HepG2 (cell line): ENCODE data around the gene RABEPK. TPM values are rescaled to one million over a fixed set of nuclear protein-coding genes. Genes with fewer than 3 reads are reported as not detected.

Source experiments
- ADNP ChIP-seq: sonication (generic); formaldehyde crosslinking; IDR thresholded peaks from 2 replicates; pipeline ENCODE4 v1.4.0; 2020; ENCODE audit warnings: missing genetic modification reagents
- FOXP1 ChIP-seq, 2 experiments: fragments of 450-650 bp in 1 of 2; IDR thresholded peaks; 2 replicates each; pipeline ENCODE4 v1.6.1; 2017 to 2018; ENCODE audit warnings: antibody characterized with exemption in 1 of 2
- NCOA2 ChIP-seq: sonication (generic); formaldehyde crosslinking; IDR thresholded peaks from 2 replicates; pipeline ENCODE4 v1.8.0; 2022; ENCODE audit warnings: inconsistent platforms
- NRL ChIP-seq: sonication (generic); formaldehyde crosslinking; IDR thresholded peaks from 2 replicates; pipeline ENCODE4 v1.5.0; 2020; ENCODE audit warnings: missing genetic modification reagents, mild to moderate bottlenecking, moderate library complexity, borderline replicate concordance
- SIN3B ChIP-seq: fragments of 150-350 bp; IDR thresholded peaks from 2 replicates; pipeline ENCODE4 v1.6.1; 2014; ENCODE audit warnings: low read length
- polyA plus RNA-seq, 8 experiments: library from polyadenylated mRNA; depleted of rRNA in 3 of 8; stranded (reverse) in 7 of 8; unstranded in 1 of 8; fragments of >200 nt; fragmentation: Illumina TruSeq in 4 of 8; extraction: Trizol in 4 of 8; gene quantifications; 2 replicates each; pipeline versions ENCODE4 v1.2.1 to v1.2.3, GENCODE V29; 2011 to 2016; ENCODE audit warnings: low read depth in 4 of 8, missing spikeins in 1 of 8, mixed read lengths in 1 of 8; ENCODE audit not compliant: insufficient read depth in 1 of 8
- total RNA-seq, 5 experiments: library from RNA; depleted of rRNA; stranded (reverse); fragments of >200 nt; fragmentation: Illumina TruSeq; extraction: Trizol; gene quantifications; 2 replicates each; pipeline ENCODE4 v1.2.3, GENCODE V29; 2016; ENCODE audit warnings: low read depth in 1 of 5
- TF ChIP-seq, protein P1 (sequence below): sonication (generic); formaldehyde crosslinking; IDR thresholded peaks from 2 replicates; pipeline ENCODE4 v1.4.0; 2020; ENCODE audit warnings: mild to moderate bottlenecking, missing genetic modification reagents
- TF ChIP-seq, protein P2 (sequence below): sonication (generic); formaldehyde crosslinking; conservative IDR thresholded peaks from 2 replicates; pipeline ENCODE4 v1.4.0; 2020; ENCODE audit warnings: mild to moderate bottlenecking, missing genetic modification reagents, moderate library complexity
- TF ChIP-seq, protein P3 (sequence below): sonication (generic); formaldehyde crosslinking; IDR thresholded peaks from 2 replicates; pipeline ENCODE4 v1.4.0; 2020; ENCODE audit warnings: missing genetic modification reagents, mild to moderate bottlenecking, borderline replicate concordance
- TF ChIP-seq, protein P4 (sequence below): conservative IDR thresholded peaks from 2 replicates; pipeline ENCODE4 v1.6.1; 2018; ENCODE audit warnings: missing genetic modification reagents
- TF ChIP-seq, protein P5 (sequence below): sonication (generic); formaldehyde crosslinking; conservative IDR thresholded peaks from 2 replicates; pipeline ENCODE4 v1.4.0; 2020; ENCODE audit warnings: missing genetic modification reagents
- TF ChIP-seq, protein P6 (sequence below): sonication (generic); formaldehyde crosslinking; IDR thresholded peaks from 2 replicates; pipeline ENCODE4 v1.5.0; 2020; ENCODE audit warnings: missing genetic modification reagents

Gene RABEPK
- total and polyA plus RNA-seq, 2 of the 13 experiments (the other 11 are each of a cell fraction or from before 2014, with no cell fraction given): 75.5 to 90.0 TPM

DNA sequence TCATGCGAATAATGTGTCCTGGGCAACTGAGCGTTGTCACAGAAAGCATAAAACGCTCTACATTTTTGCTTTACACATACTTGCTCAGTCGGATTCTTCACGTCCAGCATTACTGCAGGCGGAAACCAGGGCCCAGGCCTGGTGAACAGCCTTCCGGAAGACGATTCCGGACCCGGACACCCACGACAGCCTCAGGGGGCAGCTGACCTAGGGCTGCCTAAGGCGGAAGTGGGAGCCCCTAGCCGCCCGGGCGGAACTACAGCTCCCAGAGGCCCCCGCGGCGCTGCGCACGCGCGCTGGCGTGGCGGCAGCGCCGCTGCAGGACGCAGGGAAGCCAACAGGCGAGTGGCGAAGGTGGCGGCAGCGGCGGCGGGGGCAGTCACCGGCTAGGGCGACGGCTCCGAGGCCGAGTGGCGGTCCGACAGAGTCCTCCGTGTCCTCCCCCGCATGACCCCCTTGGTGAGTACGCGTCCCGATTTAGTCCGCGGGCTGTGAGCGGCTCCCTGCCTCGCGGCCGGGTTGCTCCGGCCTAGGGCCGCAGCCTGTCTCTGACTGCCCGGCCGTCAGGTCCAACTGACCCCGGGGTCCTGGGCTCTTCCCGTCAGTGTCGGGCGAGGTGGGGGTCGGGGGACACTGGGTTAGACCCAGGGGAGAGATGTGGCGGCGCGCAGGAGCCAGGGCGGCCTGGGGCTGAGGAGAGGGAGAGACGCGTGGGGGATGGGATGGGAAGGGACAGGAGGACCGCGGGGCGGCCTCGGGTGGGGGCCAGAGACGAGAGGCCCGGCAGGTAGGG lies 61.4 kb downstream of the RABEPK start, which contains the start of gene GAPVD1 (continued):
- TF ChIP-seq, protein P1, sequence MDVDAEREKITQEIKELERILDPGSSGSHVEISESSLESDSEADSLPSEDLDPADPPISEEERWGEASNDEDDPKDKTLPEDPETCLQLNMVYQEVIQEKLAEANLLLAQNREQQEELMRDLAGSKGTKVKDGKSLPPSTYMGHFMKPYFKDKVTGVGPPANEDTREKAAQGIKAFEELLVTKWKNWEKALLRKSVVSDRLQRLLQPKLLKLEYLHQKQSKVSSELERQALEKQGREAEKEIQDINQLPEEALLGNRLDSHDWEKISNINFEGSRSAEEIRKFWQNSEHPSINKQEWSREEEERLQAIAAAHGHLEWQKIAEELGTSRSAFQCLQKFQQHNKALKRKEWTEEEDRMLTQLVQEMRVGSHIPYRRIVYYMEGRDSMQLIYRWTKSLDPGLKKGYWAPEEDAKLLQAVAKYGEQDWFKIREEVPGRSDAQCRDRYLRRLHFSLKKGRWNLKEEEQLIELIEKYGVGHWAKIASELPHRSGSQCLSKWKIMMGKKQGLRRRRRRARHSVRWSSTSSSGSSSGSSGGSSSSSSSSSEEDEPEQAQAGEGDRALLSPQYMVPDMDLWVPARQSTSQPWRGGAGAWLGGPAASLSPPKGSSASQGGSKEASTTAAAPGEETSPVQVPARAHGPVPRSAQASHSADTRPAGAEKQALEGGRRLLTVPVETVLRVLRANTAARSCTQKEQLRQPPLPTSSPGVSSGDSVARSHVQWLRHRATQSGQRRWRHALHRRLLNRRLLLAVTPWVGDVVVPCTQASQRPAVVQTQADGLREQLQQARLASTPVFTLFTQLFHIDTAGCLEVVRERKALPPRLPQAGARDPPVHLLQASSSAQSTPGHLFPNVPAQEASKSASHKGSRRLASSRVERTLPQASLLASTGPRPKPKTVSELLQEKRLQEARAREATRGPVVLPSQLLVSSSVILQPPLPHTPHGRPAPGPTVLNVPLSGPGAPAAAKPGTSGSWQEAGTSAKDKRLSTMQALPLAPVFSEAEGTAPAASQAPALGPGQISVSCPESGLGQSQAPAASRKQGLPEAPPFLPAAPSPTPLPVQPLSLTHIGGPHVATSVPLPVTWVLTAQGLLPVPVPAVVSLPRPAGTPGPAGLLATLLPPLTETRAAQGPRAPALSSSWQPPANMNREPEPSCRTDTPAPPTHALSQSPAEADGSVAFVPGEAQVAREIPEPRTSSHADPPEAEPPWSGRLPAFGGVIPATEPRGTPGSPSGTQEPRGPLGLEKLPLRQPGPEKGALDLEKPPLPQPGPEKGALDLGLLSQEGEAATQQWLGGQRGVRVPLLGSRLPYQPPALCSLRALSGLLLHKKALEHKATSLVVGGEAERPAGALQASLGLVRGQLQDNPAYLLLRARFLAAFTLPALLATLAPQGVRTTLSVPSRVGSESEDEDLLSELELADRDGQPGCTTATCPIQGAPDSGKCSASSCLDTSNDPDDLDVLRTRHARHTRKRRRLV (CRISPR knock-in tag): 0 out of 2 replicates have a peak, but pooled peaks have one; percentile 45
- TF ChIP-seq, protein P2, sequence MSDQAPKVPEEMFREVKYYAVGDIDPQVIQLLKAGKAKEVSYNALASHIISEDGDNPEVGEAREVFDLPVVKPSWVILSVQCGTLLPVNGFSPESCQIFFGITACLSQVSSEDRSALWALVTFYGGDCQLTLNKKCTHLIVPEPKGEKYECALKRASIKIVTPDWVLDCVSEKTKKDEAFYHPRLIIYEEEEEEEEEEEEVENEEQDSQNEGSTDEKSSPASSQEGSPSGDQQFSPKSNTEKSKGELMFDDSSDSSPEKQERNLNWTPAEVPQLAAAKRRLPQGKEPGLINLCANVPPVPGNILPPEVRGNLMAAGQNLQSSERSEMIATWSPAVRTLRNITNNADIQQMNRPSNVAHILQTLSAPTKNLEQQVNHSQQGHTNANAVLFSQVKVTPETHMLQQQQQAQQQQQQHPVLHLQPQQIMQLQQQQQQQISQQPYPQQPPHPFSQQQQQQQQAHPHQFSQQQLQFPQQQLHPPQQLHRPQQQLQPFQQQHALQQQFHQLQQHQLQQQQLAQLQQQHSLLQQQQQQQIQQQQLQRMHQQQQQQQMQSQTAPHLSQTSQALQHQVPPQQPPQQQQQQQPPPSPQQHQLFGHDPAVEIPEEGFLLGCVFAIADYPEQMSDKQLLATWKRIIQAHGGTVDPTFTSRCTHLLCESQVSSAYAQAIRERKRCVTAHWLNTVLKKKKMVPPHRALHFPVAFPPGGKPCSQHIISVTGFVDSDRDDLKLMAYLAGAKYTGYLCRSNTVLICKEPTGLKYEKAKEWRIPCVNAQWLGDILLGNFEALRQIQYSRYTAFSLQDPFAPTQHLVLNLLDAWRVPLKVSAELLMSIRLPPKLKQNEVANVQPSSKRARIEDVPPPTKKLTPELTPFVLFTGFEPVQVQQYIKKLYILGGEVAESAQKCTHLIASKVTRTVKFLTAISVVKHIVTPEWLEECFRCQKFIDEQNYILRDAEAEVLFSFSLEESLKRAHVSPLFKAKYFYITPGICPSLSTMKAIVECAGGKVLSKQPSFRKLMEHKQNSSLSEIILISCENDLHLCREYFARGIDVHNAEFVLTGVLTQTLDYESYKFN (CRISPR knock-in tag): peak; percentile 58
- TF ChIP-seq NRL: peak; percentile 88
- TF ChIP-seq ADNP (CRISPR knock-in tag): no peak
- TF ChIP-seq, protein P3, sequence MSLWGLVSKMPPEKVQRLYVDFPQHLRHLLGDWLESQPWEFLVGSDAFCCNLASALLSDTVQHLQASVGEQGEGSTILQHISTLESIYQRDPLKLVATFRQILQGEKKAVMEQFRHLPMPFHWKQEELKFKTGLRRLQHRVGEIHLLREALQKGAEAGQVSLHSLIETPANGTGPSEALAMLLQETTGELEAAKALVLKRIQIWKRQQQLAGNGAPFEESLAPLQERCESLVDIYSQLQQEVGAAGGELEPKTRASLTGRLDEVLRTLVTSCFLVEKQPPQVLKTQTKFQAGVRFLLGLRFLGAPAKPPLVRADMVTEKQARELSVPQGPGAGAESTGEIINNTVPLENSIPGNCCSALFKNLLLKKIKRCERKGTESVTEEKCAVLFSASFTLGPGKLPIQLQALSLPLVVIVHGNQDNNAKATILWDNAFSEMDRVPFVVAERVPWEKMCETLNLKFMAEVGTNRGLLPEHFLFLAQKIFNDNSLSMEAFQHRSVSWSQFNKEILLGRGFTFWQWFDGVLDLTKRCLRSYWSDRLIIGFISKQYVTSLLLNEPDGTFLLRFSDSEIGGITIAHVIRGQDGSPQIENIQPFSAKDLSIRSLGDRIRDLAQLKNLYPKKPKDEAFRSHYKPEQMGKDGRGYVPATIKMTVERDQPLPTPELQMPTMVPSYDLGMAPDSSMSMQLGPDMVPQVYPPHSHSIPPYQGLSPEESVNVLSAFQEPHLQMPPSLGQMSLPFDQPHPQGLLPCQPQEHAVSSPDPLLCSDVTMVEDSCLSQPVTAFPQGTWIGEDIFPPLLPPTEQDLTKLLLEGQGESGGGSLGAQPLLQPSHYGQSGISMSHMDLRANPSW (CRISPR knock-in tag): no peak
- TF ChIP-seq, protein P4, sequence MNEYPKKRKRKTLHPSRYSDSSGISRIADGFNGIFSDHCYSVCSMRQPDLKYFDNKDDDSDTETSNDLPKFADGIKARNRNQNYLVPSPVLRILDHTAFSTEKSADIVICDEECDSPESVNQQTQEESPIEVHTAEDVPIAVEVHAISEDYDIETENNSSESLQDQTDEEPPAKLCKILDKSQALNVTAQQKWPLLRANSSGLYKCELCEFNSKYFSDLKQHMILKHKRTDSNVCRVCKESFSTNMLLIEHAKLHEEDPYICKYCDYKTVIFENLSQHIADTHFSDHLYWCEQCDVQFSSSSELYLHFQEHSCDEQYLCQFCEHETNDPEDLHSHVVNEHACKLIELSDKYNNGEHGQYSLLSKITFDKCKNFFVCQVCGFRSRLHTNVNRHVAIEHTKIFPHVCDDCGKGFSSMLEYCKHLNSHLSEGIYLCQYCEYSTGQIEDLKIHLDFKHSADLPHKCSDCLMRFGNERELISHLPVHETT (CRISPR knock-in tag): no peak
- no peak for TF ChIP-seq SIN3B
- TF ChIP-seq NCOA2 (CRISPR knock-in tag): no peak
- TF ChIP-seq, protein P5, sequence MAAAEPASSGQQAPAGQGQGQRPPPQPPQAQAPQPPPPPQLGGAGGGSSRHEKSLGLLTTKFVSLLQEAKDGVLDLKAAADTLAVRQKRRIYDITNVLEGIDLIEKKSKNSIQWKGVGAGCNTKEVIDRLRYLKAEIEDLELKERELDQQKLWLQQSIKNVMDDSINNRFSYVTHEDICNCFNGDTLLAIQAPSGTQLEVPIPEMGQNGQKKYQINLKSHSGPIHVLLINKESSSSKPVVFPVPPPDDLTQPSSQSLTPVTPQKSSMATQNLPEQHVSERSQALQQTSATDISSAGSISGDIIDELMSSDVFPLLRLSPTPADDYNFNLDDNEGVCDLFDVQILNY (CRISPR knock-in tag): no peak
- TF ChIP-seq FOXP1 (IDR thresholded peaks at IDR 0.05): no peak
- no peak for TF ChIP-seq FOXP1 (CRISPR knock-in tag; IDR thresholded peaks at IDR 0.05)
- TF ChIP-seq, protein P6, sequence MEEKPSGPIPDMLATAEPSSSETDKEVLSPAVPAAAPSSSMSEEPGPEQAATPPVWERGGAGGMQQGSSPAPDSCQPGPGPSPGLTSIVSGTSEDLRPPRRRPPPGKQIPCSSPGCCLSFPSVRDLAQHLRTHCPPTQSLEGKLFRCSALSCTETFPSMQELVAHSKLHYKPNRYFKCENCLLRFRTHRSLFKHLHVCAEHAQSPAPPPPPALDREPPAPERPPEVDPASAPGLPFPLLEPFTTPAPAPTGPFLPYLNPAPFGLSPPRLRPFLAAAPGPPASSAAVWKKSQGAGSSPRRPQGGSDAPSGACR: peak; percentile 40; the same call in 1 of the 2 replicates
